Measurements from ENCODE around the gene GPC2.

The GPC2 gene

GRCh38 chr7:100169147-100169850 lies 7.9 kb downstream of the GPC2 start:
- DNase-seq = peak; percentile 55

DNA sequence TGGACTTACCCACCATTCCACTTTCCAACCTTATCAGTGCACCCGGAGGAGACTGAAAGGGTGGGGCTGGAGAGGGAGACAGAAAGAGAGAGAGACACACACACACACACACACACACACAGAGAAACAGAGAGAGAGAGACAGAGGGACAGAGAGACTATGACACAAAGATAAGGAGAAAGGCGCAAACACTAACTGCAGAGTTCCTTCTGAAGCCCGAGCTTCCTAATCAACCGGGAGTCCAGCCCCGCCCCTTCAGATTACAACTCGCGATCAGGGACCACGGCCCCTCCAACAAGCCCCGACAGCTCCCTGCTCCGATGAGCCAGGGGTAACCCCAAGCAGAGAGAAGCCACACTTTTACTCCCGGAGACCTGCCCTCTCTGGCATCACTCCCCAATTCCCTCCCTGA lies 9.3 kb downstream of the GPC2 start:
- DNase-seq = no peak

- DNase-seq = no peak
These were observed 9.9 kb downstream of the GPC2 start for GRCh38 chr7:100166970-100167911.

GRCh38 chr7:100166317-100166940 lies 10.8 kb downstream of the GPC2 start:
- DNase-seq = peak; percentile 69

DNA sequence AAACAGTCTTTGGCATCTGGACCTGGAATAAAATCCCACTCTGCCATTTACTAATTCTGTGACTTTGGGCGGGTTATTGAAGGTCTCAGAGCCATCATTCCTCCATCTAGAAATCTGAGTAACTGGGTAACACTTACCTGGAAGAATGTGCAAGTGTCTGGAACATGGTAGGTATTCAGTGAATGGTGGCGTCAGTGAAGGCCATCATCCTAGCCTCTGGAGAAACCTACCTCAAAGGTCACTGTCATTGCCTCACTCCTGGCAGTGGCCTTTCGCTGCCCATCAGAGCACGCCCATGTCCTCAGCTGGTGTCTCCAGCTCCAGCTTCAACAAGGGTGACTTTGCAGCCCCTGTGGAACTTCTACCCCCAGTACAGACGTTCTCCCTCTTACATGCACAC lies 13.3 kb downstream of the GPC2 start:
- no peak for DNase-seq

DNA sequence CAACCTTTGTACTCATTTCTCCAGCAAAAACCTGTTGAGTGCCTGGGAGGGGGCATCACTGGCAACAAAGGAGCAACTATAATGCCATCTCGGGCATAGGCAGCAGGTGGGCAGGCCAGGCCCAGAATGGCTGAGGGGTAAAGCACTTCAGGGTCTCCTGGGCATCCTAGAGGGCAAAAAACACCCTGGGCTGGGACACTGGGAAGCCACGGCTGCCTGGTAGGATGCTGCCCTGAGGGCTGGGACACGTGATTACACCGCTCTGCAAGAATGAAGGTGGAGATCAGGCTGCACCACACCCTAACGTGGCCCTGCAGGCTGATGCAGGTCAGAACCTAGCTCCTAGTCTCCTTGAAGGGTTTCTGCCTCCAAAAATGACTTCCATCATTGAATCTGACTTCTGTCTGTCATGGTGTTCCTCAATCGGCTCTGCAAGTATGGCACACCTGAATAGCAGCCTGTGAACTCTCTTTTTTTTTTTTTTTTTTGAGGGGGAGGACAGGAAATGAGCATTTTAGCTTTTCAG lies 14.1 kb downstream of the GPC2 start:
- DNase-seq = peak; percentile 36

DNA sequence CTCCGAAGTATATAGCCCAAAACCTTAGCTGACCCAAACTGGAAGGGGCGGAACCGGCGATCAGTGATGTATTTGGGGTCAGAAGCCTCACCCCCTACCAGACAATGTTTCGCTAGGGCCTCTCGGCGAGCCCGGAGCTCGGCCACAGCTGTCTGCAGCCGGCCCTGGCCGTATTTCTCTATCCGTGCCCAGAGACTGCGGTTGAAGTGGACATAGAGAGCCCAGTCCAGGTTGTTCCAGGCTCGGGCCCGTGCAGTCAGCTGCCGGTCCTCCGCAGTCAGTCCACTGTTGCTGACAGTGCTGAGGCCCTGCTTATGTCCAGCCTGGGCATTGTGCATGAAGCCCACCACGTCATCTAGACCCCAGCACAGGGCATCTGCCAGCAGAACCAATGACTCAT lies 17.1 kb downstream of the GPC2 start:
- no peak for DNase-seq

DNA sequence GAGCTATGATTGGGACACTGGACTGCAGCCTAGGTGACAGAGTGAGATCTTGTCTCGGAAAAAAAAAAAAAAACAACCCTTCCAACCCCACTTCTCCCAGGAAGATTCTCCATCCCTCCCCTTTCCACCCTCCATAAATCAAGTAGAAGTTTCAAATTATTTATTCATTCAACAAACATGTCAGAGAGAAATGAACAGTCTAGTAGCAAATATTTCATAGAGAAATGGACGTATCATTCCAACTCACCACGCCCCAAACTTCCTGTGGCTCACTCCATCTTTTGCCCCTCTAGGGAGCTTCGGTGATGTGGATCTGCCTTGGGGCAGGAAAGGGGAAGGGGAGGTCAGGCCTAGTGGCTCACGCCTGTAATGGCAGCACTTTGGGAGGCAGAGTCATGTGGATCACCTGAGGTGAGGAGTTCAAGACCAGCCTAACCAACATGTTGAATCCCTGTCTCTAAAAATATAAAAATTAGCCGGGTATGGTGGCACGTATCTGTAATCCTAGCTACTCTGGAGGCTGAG lies 18.0 kb downstream of the GPC2 start:
- DNase-seq = no peak

- peak; percentile 98 for DNase-seq
These were observed 18.7 kb downstream of the GPC2 start, which contains the start of gene TRAPPC14 for GRCh38 chr7:100158229-100159098. Gene TRAPPC14, minus strand, starts transcription at chr7:100158723. Its CDS starts 224 bp downstream, at chr7:100158499.

GRCh38 chr7:100157334-100158228 lies 19.6 kb downstream of the GPC2 start:
- no peak for DNase-seq

DNA sequence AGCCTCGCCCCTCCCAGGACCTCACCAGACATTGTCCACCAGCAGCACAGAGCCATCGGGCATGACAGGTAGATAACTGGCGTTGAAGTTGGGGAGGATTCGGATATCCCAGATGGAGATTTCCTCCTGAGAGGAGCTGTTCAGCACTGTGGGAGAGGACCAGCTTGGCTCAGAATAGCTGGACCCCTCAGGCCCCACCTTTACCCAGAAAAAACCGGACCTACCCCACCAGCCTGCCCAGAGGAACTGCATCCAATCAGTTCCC lies 20.2 kb downstream of the GPC2 start:
- no peak for DNase-seq

DNA sequence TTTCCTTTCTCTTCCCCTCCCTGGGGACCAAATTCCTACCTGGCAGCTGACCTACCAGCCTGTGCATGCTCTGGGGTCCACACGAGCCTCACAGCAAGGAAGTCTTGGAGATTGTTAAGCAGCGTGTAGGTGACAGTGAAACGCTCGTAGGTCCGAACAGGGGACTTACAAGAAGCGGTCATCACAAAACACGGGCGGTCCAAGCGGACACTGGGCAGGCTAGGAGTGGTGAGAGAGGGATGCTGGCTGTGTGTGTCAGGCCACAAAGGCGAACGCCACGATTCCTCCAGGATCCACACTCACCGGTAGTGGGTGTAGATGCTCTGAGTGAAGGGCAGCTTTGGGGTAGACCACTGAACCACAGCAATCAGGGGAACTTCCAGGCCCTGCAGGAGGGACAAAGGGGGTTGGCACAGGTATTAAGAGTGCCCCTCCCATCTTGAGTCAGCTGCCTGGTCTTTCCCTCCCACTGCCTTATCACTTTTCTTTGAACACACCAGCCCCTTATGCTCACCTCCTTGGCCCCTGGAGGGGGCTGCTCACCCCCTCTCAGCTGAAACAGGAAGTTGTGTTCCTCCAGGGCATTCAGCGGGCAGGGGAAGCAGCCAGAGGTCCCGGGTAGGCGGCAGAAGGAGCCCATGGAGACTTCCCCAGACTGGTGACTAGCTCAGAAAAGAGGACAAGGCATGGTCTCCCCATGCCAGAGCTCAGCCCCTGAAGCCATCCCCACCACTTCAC lies 20.7 kb downstream of the GPC2 start:
- no peak for DNase-seq

GRCh38 chr7:100155553-100156317 lies 21.4 kb downstream of the GPC2 start:
- no peak for DNase-seq

- no peak for DNase-seq
These were observed 22.3 kb downstream of the GPC2 start for GRCh38 chr7:100154651-100155491.

- DNase-seq = no peak
These were observed 23.3 kb downstream of the GPC2 start for GRCh38 chr7:100153708-100154535.

- DNase-seq = no peak
These were observed 24.1 kb downstream of the GPC2 start for GRCh38 chr7:100152937-100153666.

DNA sequence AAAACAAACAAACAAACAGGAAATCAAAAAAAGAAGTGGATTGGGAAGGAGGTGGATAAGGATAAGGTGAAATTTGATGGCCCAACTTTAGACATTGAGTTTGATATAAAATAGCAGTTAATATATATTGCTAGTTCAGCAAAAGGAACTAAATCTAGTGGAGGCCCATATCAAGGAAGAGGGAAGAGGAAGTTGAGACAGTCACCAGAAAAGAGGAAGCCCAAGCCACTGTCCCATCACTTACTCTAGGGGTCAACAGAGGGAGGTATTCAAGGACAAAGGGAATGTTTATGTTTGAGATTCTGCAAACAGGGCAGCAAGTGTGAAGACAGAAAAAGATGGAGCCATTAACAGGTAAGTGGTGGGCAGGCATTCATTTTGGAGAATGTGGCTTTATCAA lies 24.8 kb downstream of the GPC2 start:
- no peak for DNase-seq
